Neural cell (in vitro differentiated cells): ENCODE data around the gene ARL15. TPM values are rescaled to one million over a fixed set of nuclear protein-coding genes. Genes with fewer than 3 reads are reported as not detected.

Experiments used
- H2AFZ ChIP-seq: fragments of 200-600, 300-800 bp; sonication (generic), shearing (Covaris generic); 2 replicates; pipeline ENCODE4 v1.6.0; 2014; ENCODE audit warnings: low read depth, mild to moderate bottlenecking, antibody characterized with exemption, low read length, moderate library complexity
- H3F3A ChIP-seq: fragments of 200-600 bp; shearing (Covaris generic); 2 replicates; pipeline ENCODE4 v1.6.1; 2016; ENCODE audit warnings: mild to moderate bottlenecking, moderate library complexity, mixed read lengths, antibody characterized with exemption, low read length; ENCODE audit not compliant: insufficient read depth, poor library complexity, severe bottlenecking
- H3K27ac ChIP-seq: fragments of 200-600, 300-800 bp; sonication (generic), shearing (Covaris generic); 2 replicates; pipeline ENCODE4 v1.5.1; 2014; ENCODE audit warnings: mild to moderate bottlenecking, low read length, moderate library complexity
- H3K27me3 ChIP-seq: fragments of 300-800, 200-600 bp; sonication (generic), shearing (Covaris generic); 2 replicates; pipeline ENCODE4 v1.6.0; 2014; ENCODE audit warnings: mild to moderate bottlenecking, low read depth, low read length, moderate library complexity; ENCODE audit not compliant: insufficient read depth
- H3K36me3 ChIP-seq: fragments of 300-800, 200-600 bp; sonication (generic), shearing (Covaris generic); 2 replicates; pipeline ENCODE4 v1.5.1; 2014; ENCODE audit warnings: mild to moderate bottlenecking, antibody characterized with exemption, low read length, moderate library complexity; ENCODE audit not compliant: insufficient read depth
- H3K4me2 ChIP-seq: fragments of 300-800, 200-600 bp; sonication (generic), shearing (Covaris generic); 2 replicates; pipeline ENCODE4 v1.6.0; 2014; ENCODE audit warnings: mild to moderate bottlenecking, low read length
- H3K4me3 ChIP-seq: fragments of 300-800, 200-600 bp; sonication (generic), shearing (Covaris generic); 2 replicates; pipeline ENCODE4 v1.5.1; 2014; ENCODE audit warnings: mild to moderate bottlenecking, low read length, moderate library complexity
- H3K79me2 ChIP-seq: fragments of 200-600 bp; shearing (Covaris generic); replicated peaks from 2 replicates; pipeline ENCODE4 v1.6.0; 2014; ENCODE audit warnings: mild to moderate bottlenecking, low read length, moderate library complexity; ENCODE audit not compliant: insufficient read depth
- H3K9ac ChIP-seq: fragments of 300-800, 200-600 bp; sonication (generic), shearing (Covaris generic); 2 replicates; pipeline ENCODE4 v1.6.1; 2016; ENCODE audit warnings: mild to moderate bottlenecking, low read length, mixed read lengths
- H3K9me2 ChIP-seq: fragments of 200-600 bp; shearing (Covaris generic); 2 replicates; pipeline ENCODE4 v1.6.1; 2016; ENCODE audit warnings: mild to moderate bottlenecking, low read length, mixed read lengths; ENCODE audit not compliant: insufficient read depth
- H3K9me3 ChIP-seq: fragments of 200-600, 300-800 bp; sonication (generic), shearing (Covaris generic); 2 replicates; pipeline ENCODE4 v1.6.1; 2016; ENCODE audit warnings: mild to moderate bottlenecking, mixed run types, low read length, moderate library complexity, mixed read lengths
- H4K20me1 ChIP-seq: fragments of 200-600 bp; shearing (Covaris generic); 2 replicates; pipeline ENCODE4 v1.6.1; 2016; ENCODE audit warnings: mild to moderate bottlenecking, mixed run types; ENCODE audit not compliant: insufficient read depth
- EP300 ChIP-seq: fragments of 450-650 bp; conservative IDR thresholded peaks from 2 replicates; pipeline ENCODE4 v1.6.1; 2014; ENCODE audit warnings: antibody characterized with exemption, mild to moderate bottlenecking, moderate library complexity; ENCODE audit not compliant: poor library complexity, severe bottlenecking
- EZH2 ChIP-seq: fragments of 200-600, 300-800 bp; shearing (Covaris generic), sonication (generic); IDR thresholded peaks from 2 replicates; pipeline ENCODE4 v1.6.1; 2014; ENCODE audit warnings: antibody characterized with exemption, low read length, borderline replicate concordance, mild to moderate bottlenecking; ENCODE audit not compliant: insufficient read depth, poor library complexity, severe bottlenecking
- MXI1 ChIP-seq: fragments of 450-650 bp; conservative IDR thresholded peaks from 2 replicates; pipeline ENCODE4 v1.6.1; 2014; ENCODE audit warnings: antibody characterized with exemption, mild to moderate bottlenecking; ENCODE audit not compliant: poor library complexity, severe bottlenecking
- POLR2AphosphoS5 ChIP-seq: IDR thresholded peaks from 2 replicates; pipeline ENCODE4 v1.6.1; 2012
- RAD21 ChIP-seq: fragments of 450-650 bp; conservative IDR thresholded peaks from 2 replicates; pipeline ENCODE4 v1.6.1; 2014; ENCODE audit warnings: antibody characterized with exemption, mild to moderate bottlenecking, moderate library complexity
- SMC3 ChIP-seq: fragments of 450-650 bp; conservative IDR thresholded peaks from 2 replicates; pipeline ENCODE4 v1.6.1; 2014; ENCODE audit warnings: antibody characterized with exemption, mild to moderate bottlenecking, moderate library complexity; ENCODE audit not compliant: poor library complexity
- TAF1 ChIP-seq: IDR thresholded peaks from 2 replicates; pipeline ENCODE4 v1.6.1; 2012; ENCODE audit warnings: low read depth
- polyA plus RNA-seq: library from polyadenylated mRNA; depleted of rRNA; stranded (reverse); fragments of >200 nt; gene quantifications from 2 replicates; pipeline ENCODE4 v1.2.3, GENCODE V29; 2014
- TF ChIP-seq, protein P1 (sequence below): IDR thresholded peaks from 2 replicates; pipeline ENCODE4 v1.6.1; 2012; ENCODE audit warnings: borderline replicate concordance
- TF ChIP-seq, protein P2 (sequence below): fragments of 450-650 bp; IDR thresholded peaks from 2 replicates; pipeline ENCODE4 v1.5.1; 2014; ENCODE audit warnings: antibody characterized with exemption, mild to moderate bottlenecking, moderate library complexity; ENCODE audit not compliant: poor library complexity, severe bottlenecking

Gene ARL15
- polyA plus RNA-seq, 1 donor from 2014 or later = 51.9 TPM

DNA sequence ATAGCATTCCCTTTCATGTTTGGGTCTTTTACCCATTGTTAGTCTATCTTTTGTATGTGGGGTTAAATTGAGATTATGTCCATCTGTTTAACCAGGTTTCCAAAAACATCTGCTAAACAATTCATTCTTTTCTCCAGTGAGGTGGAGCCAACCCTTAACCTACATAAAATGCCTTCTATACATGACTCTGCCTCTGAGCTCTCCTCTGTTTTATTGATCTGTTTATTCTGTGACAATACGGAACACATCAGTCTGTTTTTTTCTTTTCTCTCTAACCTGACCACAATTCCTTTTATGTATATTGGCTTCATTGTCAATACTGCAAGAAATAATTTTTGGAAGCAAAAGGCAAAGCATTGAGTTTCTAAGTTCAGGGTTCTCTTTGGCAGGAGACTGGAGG is 9.9 kb upstream of the ARL15 start:
- TF ChIP-seq POLR2AphosphoS5 = no peak
- TF ChIP-seq RAD21 = no peak
- TF ChIP-seq EZH2 = no peak
- no peak for TF ChIP-seq SMC3
- TF ChIP-seq, protein P1, sequence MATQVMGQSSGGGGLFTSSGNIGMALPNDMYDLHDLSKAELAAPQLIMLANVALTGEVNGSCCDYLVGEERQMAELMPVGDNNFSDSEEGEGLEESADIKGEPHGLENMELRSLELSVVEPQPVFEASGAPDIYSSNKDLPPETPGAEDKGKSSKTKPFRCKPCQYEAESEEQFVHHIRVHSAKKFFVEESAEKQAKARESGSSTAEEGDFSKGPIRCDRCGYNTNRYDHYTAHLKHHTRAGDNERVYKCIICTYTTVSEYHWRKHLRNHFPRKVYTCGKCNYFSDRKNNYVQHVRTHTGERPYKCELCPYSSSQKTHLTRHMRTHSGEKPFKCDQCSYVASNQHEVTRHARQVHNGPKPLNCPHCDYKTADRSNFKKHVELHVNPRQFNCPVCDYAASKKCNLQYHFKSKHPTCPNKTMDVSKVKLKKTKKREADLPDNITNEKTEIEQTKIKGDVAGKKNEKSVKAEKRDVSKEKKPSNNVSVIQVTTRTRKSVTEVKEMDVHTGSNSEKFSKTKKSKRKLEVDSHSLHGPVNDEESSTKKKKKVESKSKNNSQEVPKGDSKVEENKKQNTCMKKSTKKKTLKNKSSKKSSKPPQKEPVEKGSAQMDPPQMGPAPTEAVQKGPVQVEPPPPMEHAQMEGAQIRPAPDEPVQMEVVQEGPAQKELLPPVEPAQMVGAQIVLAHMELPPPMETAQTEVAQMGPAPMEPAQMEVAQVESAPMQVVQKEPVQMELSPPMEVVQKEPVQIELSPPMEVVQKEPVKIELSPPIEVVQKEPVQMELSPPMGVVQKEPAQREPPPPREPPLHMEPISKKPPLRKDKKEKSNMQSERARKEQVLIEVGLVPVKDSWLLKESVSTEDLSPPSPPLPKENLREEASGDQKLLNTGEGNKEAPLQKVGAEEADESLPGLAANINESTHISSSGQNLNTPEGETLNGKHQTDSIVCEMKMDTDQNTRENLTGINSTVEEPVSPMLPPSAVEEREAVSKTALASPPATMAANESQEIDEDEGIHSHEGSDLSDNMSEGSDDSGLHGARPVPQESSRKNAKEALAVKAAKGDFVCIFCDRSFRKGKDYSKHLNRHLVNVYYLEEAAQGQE = no peak
- no peak for TF ChIP-seq MXI1
- TF ChIP-seq EP300 = no peak
- TF ChIP-seq, protein P2, sequence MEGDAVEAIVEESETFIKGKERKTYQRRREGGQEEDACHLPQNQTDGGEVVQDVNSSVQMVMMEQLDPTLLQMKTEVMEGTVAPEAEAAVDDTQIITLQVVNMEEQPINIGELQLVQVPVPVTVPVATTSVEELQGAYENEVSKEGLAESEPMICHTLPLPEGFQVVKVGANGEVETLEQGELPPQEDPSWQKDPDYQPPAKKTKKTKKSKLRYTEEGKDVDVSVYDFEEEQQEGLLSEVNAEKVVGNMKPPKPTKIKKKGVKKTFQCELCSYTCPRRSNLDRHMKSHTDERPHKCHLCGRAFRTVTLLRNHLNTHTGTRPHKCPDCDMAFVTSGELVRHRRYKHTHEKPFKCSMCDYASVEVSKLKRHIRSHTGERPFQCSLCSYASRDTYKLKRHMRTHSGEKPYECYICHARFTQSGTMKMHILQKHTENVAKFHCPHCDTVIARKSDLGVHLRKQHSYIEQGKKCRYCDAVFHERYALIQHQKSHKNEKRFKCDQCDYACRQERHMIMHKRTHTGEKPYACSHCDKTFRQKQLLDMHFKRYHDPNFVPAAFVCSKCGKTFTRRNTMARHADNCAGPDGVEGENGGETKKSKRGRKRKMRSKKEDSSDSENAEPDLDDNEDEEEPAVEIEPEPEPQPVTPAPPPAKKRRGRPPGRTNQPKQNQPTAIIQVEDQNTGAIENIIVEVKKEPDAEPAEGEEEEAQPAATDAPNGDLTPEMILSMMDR = no peak
- no peak for TF ChIP-seq TAF1
- no peaks in the 10 kb centered on the region for H3K9me2 ChIP-seq
- H3K27ac ChIP-seq = no peak overlapping the region
- no peaks in the 10 kb centered on the region for H3F3A ChIP-seq
- H3K9me3 ChIP-seq = no peaks in the 10 kb centered on the region
- no peaks in the 10 kb centered on the region for H4K20me1 ChIP-seq
- no peak overlapping the region for H2AFZ ChIP-seq
- H3K36me3 ChIP-seq = no peaks in the 10 kb centered on the region
- H3K9ac ChIP-seq = no peak overlapping the region
- H3K4me2 ChIP-seq = no peak overlapping the region
- no peaks in the 10 kb centered on the region for H3K27me3 ChIP-seq
- no peaks in the 10 kb centered on the region for H3K79me2 ChIP-seq
- H3K4me3 ChIP-seq = no peak overlapping the region

- H3K9ac ChIP-seq = no peak overlapping the region
- H3K9me3 ChIP-seq = no peaks in the 10 kb centered on the region
- no peak overlapping the region for H3K4me3 ChIP-seq
- no peaks in the 10 kb centered on the region for H4K20me1 ChIP-seq
- no peaks in the 10 kb centered on the region for H3K79me2 ChIP-seq
- TF ChIP-seq EP300 (no peak), SMC3 (no peak), EZH2 (no peak), RAD21 (no peak)
- no peak overlapping the region for H2AFZ ChIP-seq
- no peaks in the 10 kb centered on the region for H3F3A ChIP-seq
- H3K4me2 ChIP-seq = no peak overlapping the region
- no peaks in the 10 kb centered on the region for H3K27me3 ChIP-seq
- no peak overlapping the region for H3K27ac ChIP-seq
- H3K9me2 ChIP-seq = no peaks in the 10 kb centered on the region
- H3K36me3 ChIP-seq = no peaks in the 10 kb centered on the region
These were observed 7.3 kb upstream of the ARL15 start for GRCh38 chr5:54317511-54318260.
